GM18499 (cell line): ENCODE data around the gene CLIP2.
"Not testable (repeated sequence)": the region's sequence is repeated elsewhere in the genome, so short reads cannot be mapped to it uniquely, and the experiment has no call there.

ENCODE experiments used
- ATAC-seq: cut with Tn5 transposase; IDR thresholded peaks from one replicate; pipeline ENCODE4 v1.9.1; 2021; ENCODE audit warnings: moderate number of reproducible peaks; ENCODE audit not compliant: insufficient read depth, unreplicated experiment

CLIP2 gene

GRCh38 chr7:74289018-74289658 is at the start of gene CLIP2:
Gene CLIP2, plus strand, starts transcription at chr7:74289407. Its CDS starts 28,140 bp downstream, at chr7:74317547.
- ATAC-seq, result no peak

- ATAC-seq, result no peak
Observed at GRCh38 chr7:74240482-74240881, 48.7 kb upstream of the CLIP2 start.

GRCh38 chr7:74242122-74242443 is 47.1 kb upstream of the CLIP2 start:
- ATAC-seq, result no peak

DNA sequence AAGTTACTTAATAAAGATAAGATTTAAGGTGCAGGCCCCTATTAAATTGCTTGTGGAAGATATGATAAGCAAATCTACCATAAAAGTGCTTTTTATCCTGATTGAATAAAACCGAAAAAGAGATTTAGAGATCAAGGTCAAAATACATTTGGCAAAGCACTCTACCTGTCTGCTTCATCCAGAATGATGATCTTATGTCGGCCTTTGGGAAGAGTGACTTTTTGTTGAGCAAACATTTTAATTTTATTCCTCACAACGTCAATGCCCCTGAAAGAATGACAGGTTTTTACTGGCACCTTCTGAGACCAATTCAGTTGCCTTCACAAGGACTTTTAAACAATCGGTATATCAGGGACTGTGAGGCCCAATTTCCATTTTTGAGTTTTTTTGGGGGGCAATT is 42.7 kb upstream of the CLIP2 start:
- no peak for ATAC-seq

DNA sequence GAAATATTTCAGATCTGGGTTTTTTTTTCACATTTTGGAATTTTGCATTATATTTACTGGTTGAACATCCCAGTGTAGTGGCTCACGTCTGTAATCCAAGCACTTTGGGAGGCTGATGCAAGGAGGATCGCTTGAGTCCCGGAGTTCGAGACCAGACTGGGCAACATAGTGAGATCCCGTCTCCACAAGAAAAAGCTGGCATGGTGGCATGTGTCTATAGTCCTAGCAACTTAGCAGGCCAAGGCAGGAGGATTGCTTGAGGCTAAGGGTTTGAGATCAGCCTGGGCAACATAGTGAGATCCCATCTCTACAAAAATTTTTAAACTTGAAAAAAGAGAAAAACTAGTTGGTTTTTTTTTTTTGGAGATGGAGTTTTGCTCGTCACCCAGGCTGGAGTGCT is 41.1 kb upstream of the CLIP2 start:
- no peak for ATAC-seq

DNA sequence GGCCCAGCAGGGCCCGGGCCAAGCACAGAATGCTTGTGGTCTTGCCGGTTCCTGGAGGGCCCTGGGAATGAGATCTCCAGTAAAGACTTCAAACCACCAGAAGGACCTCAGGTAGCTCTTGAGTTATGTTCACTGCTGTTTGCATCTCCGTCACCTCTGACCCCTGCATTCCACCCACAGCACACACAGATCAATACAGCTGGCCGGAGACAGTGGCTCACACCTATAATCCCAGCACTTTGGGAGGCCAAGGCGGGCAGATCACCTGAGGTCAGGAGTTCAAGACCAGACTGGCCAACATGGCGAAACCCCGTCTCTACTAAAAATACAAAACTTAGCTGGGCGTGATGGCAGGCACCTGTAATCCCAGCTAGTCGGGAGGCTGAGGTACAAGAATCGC is 40.1 kb upstream of the CLIP2 start:
- ATAC-seq, result not testable (repeated sequence)

DNA sequence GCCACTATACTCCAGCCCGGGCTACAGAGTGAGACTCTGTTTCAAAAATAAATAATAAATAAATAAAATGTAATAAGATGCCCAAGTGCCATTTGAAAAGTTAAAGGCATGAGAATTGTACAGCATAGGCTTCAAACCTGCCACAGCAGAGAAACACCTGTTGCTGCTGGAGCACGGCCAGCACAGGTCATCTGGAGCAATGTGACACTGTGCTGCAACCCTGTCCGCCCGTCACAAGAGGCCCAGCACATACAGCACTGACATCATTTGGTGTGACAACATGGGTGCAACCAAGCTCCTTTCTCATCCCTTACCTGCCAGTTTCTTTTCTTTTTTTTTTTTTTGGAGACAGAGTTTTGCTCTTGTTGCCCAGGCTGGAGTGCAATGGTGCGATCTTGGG is 36.3 kb upstream of the CLIP2 start:
- no peak for ATAC-seq

GRCh38 chr7:74253331-74253730 is 35.9 kb upstream of the CLIP2 start:
- no peak for ATAC-seq

GRCh38 chr7:74253835-74254128 is 35.4 kb upstream of the CLIP2 start:
- no peak for ATAC-seq

GRCh38 chr7:74254129-74254857 is 34.9 kb upstream of the CLIP2 start, which contains the start of gene RFC2:
Gene RFC2, minus strand, starts transcription at chr7:74254399. Its CDS starts 16 bp downstream, at chr7:74254383.
- peak; percentile 66 for ATAC-seq

- no peak for ATAC-seq
Observed at GRCh38 chr7:74254858-74255379, 34.3 kb upstream of the CLIP2 start.

- not testable (repeated sequence) for ATAC-seq
Observed at GRCh38 chr7:74255461-74255860, 33.7 kb upstream of the CLIP2 start.

- ATAC-seq, result no peak
Observed at GRCh38 chr7:74256491-74257408, 32.5 kb upstream of the CLIP2 start.

DNA sequence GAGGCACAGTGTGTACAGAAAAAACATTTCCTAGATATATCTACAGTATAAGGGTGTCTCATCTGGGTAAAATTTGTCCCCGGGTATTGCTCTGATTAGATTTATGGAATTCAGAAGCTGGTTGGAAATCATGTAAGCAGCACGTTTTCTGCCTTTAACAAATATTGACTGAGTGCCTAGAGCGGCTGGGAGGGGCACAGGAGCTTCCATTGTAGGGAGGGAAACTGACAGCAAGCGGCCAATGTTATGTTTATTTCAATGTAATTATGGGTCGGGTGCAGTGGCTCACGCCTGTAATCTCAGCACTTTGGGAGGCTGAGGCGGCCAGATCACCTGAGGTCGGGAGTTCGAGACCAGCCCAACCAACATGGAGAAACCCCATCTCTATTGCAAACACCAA is 30.6 kb upstream of the CLIP2 start:
- ATAC-seq, result no peak

DNA sequence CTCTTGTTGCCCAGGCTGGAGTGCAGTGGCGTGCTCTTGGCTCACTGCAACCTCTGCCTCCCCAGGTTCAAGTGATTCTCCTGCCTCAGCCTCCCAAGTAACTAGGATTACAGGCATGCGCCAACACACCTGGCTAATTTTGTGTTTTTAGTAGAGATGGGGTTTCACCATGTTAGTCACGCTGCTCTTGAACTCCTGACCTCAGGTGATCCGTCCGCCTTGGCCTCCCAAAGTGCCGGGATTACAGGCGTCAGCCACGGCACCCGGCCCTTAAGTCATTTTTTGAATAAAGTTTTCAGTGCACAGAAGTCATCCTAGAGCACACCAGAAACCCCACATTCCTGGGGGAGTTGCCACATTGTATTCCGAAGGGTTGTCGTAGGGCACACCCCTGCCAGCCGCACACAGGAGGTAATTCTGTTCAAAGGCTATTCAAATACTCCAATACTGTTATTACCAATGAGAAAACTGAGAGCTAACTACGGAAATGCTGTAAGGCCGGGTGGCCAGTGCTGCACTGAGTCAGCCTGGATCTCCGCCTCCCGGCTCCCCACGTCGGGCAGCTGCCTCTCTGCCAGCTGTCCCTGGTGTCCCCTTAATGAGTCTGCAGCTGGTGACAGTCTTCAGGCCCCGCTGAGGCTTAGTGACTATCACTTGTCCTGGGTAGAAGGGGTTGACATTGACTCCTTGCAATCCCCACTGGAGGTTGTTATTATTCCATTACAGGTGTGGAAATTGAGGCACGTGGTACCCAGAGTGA is 26.4 kb upstream of the CLIP2 start:
- no peak for ATAC-seq

GRCh38 chr7:74263399-74264120 is 25.6 kb upstream of the CLIP2 start:
- ATAC-seq, result no peak

DNA sequence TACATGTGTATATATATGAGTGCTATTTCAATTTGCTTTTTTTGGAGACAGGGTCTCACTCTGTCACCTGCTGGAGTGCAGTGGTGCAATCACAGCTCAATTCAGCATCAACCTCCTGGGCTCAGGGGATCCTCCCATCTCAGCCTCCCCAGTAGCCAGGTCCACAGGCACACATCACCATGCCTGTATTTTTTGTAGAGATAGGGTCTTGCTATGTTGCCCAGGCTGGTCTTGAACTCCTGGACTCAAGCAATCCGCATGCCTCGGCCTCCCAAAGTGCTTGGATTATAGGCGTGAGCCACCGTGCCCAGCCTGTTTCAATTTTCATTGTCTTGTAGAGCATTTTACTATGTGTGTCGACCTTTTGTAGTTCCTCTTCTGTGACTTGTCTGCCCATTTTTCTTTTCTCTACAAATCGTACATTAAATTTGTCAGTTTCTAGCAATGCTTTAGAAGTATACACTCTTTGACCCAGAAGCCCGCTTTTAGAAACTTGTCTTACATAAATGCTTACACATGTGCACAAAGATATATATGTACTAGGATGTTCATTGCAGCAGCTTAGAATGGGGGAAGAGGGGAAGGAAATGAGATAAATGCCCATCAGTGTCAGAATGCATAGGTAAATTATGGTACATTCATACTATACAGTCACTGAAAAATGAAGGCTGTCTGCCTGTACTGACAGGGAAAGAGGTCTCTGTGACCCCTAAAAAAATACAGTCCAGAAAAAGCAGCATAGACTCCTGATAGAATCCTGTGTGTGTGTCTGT is 22.8 kb upstream of the CLIP2 start:
- ATAC-seq, result no peak

DNA sequence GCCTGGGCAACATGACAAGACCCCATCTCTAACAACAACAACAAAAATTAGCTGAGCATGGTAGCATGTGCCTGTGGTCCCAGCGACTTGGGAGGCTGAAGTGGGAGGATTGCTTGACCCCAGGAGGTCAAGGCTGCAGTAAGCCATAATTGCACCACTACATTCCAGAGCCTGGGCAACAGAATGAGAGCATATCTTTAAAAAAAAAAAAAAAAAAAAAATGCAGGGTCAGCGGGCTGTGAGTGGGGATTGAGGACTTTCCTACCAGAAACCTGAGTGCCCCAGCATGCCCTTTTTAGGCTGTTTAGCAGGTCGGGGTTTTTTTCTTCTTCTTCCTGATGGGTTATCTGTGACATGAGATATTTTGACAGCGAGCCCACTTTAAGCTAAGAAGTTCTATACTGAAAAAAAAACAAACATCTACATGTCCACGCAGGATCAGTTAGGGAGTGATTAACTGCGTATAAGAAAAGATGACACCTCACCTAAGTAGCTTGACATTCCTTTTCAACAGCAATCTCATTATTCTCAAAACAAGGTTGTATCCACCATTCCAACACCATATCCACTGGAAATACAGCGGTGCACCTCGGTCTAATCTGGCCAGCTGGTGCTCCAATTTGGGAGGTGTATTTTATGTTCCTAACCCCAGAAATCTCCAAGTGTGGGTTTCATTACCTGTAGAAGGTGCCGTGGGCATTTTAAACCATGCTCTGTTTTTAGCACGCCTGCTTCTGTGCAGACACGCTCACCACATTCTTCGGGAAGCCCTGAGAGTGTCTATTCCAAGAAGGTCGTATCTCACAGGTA is 21.2 kb upstream of the CLIP2 start:
- ATAC-seq, result no peak
